GM18502 (cell line): Measurements from ENCODE around the gene CCDC57.
"Not testable (repeated sequence)": the region's sequence is repeated elsewhere in the genome, so short reads cannot be mapped to it uniquely, and the experiment has no call there.

Experiments used
- ATAC-seq: cut with Tn5 transposase; IDR thresholded peaks from one replicate; pipeline ENCODE4 v1.9.1; 2021; ENCODE audit warnings: mild to moderate bottlenecking; ENCODE audit not compliant: unreplicated experiment, poor library complexity

Gene CCDC57

GRCh38 chr17:82138511-82138992 is 74.1 kb downstream of the CCDC57 start:
- ATAC-seq: no peak

GRCh38 chr17:82134101-82134500 is 78.5 kb downstream of the CCDC57 start:
- ATAC-seq: no peak

DNA sequence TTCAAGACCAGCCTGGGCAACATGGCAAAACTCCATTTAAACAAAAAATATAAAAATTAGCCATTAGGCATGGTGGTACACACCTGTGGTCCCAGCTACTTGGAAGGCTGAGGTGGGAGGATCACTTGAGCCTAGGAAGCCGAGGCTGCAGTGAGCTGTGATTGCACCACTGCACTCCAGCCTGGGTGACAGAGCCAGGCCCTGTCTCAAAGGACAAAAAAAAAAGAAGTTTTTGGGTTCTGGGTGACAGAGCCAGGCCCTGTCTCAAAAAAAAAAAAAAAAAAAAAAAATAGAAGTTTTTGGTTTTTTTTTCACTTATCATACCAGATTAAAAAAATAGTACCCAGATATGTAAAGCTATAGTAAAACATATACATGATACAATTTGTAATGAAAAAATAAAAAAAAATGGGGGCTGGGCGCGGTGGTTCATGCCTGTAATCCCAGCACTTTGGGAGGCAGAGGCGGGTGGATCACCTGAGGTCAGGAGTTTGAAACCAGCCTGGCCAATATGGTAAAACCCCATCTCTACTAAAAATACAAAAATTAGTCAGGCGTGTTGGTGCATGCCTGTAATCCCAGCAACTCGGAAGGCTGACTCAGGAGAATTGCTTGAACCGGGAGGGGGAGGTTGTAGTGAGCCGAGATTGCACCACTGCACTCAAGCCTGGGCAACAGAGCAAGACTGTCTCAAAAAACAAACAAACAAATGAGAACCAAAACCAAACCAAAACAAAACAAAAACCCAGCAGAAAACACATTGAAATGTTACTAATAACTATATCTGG is 79.3 kb downstream of the CCDC57 start:
- not testable (repeated sequence) for ATAC-seq

- no peak for ATAC-seq
These were observed 83.5 kb downstream of the CCDC57 start for GRCh38 chr17:82129095-82129494.

DNA sequence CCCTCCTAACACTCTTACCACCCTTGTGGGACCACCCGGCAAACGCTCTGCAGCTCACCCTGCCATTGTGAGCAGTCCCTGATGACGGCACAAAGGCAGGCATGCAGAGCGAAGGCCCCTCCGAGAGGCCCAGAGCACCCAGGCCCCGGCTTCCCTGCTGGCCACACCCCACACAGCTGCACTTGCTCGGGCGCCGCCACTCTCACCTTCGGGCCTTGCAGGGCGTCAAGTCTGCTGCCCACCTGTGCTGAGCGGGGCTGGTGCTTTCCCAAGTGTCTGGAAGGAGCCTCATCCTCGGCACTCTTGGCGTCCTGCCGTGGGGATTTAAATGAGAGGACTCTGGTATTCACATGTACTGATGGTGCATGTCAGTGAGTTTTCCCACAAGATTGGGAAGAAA is 84.4 kb downstream of the CCDC57 start:
- ATAC-seq: no peak

DNA sequence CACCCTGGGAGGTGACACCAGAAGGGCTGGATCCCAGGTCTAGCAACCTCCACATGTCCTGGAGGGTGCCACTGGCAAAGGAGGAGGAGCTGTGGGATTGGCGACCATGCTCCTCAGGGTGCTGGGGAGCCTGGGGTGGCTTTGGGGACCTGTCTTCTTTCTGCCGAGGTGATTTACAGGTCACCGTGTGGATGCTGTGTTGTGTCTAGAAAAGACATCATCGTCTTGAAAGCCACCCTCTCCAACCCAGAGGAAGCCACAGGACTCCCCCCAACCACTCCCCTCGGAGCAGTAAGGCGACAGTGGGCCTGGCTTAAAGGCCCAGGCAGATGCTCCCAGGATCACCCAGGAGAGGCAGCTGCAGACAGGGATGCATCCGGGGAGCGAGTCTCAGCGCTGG is 84.9 kb downstream of the CCDC57 start:
- no peak for ATAC-seq

DNA sequence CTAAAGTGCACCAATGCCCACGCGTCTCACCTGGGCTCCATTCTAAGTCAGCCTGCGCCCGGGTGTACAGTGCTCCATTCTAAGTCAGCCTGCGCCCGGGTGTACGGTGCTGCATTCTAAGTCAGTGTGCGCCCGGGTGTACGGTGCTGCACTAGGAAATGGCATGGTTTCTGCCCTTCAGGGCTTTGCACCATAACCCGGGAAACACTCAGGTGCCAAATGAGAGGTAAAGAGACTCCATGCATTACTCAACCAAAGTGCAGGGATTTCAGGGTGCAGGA is 85.4 kb downstream of the CCDC57 start:
- ATAC-seq: no peak

DNA sequence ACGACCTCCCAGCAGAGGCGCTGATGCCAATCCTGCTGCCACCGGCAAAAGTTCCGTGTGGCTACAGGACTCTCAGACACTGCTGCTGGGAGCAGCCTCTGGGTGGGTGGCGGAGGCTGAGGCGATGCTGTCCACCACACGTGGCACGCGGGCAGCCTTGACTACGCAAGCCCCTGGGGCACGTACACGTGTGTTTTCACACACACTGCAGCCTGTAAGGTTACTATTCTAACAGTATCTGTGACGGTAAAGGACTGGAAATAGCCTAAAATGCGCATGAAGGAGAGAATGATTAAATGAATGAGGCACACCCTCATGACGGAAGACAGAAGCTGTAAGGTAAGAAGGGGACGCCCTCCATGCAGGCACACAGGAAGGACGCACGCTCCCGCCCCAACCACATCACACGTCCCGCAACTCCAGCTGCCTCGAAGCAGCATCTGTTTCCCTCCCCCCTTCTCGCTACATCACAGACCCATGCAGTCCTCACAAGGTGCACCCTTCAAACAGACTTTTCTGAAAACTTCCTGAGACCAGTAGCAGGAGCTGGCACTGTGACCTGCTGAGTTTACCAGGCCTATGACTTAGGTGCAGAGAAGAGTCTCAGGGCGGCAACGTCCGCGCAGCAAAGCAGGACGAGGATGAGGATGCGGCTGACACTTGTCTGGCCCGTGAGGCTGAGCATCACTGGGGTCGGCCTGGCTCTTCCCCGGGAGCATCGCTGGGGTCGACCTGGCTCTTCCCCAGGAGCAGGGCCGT is 85.9 kb downstream of the CCDC57 start:
- ATAC-seq: no peak

DNA sequence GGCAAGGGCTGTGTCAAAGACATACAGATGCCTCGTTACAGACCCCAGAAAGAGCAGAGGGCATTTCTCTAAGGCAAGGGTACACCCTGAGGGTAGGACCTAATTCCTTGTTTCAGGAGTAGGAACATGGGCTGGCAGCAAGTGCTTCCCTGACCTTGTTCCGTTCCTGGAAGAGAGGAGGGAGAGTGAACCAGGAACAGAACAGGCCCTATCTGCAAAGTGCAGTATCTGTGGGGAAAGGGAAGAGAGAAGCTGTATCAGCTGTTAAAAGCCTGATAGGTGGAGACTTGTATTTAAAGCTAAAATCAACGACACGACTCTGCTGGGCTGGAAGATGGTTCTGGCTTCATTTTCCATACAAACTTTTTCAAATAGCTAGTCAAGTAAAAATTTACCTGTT is 88.5 kb downstream of the CCDC57 start:
- ATAC-seq: no peak

DNA sequence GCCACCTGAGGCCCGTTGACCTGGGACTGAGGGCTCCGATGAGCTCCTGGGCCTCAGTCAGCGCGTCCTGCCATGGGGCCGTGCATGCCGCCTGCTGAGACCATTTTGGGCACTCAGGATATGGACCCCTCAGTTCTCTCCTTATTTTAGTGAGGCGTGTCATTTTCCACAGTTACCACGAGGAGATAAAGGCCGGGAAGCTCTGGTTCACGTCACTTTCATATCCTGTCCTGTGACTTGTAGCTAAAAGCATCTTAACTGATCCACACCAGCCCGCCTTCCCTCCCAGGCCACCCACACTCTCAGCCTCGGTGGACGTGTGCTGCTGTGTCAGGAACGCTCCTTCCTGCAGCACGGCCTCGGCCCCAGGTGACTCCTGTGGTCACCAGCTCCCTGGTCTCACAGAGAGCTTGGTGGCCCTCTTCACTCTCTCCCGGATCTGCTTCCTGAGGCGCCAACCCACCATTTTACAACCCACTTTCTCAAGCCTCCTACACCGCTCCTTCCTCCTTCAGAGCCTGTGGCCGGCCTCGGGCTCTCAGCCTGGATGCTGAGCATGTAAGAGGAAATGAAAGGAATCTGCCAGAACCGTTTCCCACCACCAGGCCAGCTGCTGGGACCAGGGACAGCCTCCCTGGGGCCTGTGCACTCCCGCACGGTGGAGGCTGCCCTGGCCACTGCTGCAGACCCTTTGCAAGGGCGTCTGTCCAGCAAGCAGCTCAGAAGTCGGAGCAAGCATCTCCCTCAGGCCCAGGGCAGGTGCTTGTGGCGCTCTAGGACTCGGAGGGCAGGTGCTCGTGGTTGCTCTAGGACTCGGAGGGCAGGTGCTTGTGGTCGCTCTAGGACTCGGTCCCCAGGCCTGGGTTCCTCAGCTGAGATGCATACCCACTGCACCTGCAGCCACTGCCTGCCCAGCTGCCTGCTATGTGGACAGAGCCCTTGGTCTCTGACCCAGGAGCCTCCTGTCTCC is 90.7 kb downstream of the CCDC57 start:
- no peak for ATAC-seq

DNA sequence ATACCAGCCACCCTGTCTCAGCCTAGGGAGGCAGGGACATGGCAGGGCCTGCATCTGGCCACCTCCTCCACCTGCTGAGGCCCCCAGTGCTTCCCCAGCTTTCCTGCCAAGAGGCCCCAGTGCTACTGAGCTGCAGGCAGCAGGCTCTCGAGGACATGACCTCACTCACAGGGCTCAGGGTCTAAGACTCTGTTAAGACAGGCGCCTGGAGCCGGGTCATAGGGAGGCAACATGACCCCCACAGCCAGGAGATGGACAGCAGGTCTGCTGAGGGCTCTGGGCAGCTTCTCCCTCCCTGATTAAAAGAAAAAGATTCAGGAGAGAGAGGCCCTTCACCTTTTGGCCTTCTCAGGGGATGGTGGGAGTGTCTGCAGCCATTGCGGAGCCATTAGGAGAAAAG is 91.4 kb downstream of the CCDC57 start:
- no peak for ATAC-seq

DNA sequence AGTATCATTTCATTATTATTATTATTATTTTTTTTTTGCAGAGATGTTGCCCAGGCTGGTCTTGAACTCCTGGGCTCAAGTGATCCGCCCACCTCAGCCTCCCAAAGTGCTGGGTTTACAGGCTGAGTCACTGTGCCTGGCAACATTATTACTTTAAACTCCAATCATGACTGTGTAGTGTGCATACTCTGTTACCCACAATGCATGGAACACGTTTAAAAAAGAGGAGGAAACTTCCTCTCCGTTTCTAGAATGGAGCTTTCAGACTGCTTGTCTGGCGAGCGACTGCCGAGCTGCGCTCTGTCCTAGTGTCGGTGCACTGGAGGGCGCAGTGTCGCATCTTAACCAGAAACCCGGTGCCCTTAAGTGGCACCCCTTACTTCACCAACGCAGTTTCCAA is 92.5 kb downstream of the CCDC57 start:
- no peak for ATAC-seq

DNA sequence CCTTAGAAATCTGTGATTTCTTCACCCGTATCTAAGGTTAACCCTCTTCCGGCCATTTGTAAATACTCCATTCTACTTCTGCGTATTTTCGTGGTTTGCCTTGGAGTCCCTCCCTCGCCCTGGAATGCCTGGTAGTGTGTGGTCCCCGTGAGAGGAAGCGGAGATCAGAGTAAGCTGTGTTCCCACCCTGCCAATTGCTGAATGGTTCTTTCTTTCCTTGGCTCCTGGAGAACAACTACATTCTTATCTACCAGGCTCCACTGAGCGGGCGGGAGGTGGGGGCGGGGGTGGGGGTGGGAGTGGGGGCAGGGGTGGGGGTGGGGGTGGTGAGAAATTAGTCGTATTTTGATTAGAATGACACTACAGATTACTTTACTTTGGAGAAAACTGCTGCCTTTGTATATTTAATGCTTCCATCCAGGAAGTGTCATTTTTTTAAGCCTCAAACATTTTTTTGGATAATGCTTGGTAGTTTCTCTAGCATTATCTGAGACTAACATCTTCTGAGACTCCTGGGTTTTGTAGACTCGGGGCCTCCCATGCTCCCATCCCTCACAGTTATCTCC is 93.7 kb downstream of the CCDC57 start:
- no peak for ATAC-seq

DNA sequence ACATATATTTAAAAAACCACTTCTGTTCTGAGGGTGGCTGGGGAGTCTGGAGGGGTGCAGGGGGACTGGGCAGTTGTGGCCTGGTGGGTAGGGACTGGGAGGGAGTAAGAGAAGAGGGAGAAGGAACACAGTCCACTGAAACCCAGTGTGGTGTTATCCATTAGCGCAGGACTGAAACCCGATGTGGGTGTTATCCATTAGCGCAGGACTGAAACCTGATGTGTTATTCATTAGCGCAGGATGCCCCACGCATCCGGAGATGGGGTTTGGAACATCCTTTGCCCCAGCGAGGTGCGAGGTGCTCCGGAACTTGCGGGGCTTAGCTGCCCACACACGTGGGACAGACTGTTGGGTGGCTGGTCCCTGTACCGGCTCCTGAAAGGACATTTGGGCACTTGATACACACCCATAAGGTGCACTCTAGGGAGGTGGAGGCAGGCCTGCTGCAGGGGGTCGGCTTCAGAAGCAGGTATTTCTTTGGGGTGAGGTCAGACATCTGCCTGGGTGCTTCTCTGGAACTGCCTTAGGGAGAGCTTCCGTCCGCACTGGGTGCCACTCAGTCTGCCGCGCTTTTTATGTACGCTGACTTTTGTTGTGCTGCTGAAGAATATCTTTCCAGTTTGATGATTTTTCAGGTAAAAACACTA is 94.4 kb downstream of the CCDC57 start:
- ATAC-seq: no peak

DNA sequence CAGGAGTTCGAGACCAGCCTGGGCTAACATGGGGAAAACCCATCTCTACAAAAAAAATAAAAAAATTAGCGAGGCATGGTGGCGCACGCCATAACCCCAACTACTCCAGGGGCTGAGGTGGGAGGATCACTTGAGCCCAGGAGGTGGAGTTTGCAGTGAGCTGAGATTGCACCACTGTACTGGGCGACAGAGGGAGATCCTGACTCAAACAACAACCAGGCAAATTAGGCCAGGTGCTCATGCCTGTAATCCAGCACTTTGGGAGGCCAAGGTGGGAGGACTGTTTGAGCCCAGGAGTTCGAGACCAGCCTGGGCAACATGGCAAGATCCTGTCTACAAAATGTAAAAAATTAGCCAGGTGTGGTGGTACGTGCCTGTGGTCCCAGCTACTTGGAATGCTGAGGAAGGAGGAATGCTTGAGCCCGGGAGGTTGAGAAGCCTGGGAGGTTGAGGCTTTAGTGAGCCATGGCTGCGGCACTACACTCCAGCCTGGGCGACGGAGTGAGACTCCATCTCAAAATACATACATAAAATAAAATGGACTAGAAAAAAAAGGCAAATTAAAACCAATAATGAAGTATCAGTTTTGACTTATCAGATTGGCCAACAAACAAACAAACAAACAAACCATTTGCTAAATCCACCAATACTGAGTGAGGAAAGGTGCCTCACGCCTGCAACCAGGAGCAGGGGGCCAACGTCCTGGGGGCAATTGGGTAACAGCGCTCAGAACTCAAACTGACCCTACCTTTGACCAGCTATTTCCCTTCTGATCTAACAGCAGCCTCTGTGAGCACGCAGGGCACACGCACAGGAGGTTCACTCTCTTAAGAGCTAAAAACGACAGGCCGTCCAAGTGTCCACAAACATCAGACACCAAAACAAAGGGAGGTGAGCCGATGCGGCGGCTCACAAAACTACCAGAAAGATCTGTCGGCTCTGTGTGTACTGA is 95.2 kb downstream of the CCDC57 start:
- ATAC-seq: no peak

DNA sequence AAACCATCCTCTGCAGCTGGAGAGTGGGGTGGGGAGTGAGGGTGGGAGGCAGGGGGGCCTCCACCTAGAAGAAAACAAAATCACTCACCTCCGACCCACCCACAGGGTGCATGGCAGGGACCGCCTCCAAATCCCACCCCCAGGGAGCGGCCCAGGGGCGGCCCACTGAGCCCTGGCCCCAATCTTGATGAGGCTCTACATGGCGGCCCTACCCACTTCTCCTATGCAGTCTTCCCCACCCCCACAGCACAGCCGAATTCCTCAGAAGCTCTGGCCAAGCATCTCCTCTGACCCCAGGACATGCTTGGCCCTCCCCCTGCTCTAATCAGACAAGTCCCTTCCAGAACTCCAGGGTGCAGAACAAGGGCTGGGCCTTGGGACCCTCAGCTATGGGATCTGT is 96.4 kb downstream of the CCDC57 start:
- no peak for ATAC-seq

DNA sequence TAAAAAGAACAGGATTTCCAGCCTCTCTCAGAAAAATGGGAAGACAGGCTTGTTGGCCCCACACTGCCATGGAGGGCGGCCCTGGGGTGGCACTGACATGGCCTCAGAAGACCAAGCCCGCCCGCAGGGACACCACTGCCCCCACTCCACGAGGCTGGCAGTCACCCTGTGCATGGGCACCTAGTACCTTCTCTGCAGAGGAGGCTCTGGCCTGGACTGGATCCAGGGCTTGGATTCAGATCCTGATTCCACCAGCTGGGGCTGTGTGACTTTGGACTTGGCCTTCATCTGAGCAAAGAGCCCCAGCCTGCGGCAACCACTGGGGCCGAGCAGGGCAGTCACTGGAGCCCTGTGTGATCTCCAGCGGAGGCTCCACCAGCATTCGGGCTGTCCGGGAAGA is 97.8 kb downstream of the CCDC57 start:
- no peak for ATAC-seq

DNA sequence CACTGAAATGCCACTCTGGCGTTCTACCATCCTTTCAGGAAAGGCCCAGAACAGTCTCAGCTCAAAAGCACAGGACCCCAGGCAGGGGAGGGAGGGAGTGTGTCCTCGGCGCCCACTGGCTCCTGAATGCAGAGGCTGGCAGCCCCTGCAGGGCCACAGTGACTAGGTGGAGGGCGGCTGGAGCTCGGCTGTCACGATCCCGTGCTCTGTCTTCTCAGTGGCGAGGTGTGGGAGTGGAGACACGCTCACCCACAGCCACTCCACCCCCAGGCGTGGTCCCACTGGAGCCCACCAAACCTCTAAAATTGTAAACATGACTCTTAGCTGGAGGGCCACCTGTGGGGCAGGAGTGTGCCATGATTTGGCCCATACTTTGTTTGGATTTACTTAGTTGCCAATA is 98.2 kb downstream of the CCDC57 start:
- ATAC-seq: no peak

GRCh38 chr17:82113941-82114340 is 98.7 kb downstream of the CCDC57 start:
- ATAC-seq: no peak
